Adipocyte (in vitro differentiated cells): ENCODE data around the gene SHC3.
A peak's percentile ranks its signal among the peaks of the same experiment; 100 is the strongest.

Experiments used
- DNase-seq: peaks from one replicate; pipeline ENCODE4 v3.0.0-alpha.2; 2015; ENCODE audit warnings: low read depth
- H3K27me3 ChIP-seq: replicated peaks from 2 replicates; pipeline ENCODE4 v1.7.0; 2013; ENCODE audit warnings: mild to moderate bottlenecking, low read length, moderate library complexity; ENCODE audit not compliant: control insufficient read depth, insufficient read depth
- H3K36me3 ChIP-seq: 2 replicates; pipeline ENCODE4 v1.7.0; 2013; ENCODE audit warnings: low read length, mild to moderate bottlenecking, moderate library complexity; ENCODE audit not compliant: control insufficient read depth, insufficient read depth, severe bottlenecking
- H3K4me1 ChIP-seq: 2 replicates; pipeline ENCODE4 v1.7.0; 2013; ENCODE audit warnings: mild to moderate bottlenecking, low read length, moderate library complexity; ENCODE audit not compliant: control insufficient read depth, insufficient read depth
- H3K4me3 ChIP-seq: 2 replicates; pipeline ENCODE4 v1.7.0; 2013; ENCODE audit warnings: mild to moderate bottlenecking, low read length, moderate library complexity
- H3K9ac ChIP-seq: 2 replicates; pipeline ENCODE4 v1.7.0; 2013; ENCODE audit warnings: mild to moderate bottlenecking, low read length, moderate library complexity
- H3K9me3 ChIP-seq: 2 replicates; pipeline ENCODE4 v1.7.0; 2013; ENCODE audit warnings: mild to moderate bottlenecking, low read length, moderate library complexity; ENCODE audit not compliant: control insufficient read depth

Gene SHC3

GRCh38 chr9:89021154-89021803 is 157.3 kb downstream of the SHC3 start:
- H3K27me3 ChIP-seq, result no peaks in the 10 kb centered on the region
- DNase-seq, result peak; percentile 88
- peak overlapping the region; percentile 3 for H3K4me3 ChIP-seq
- peaks cover 47% of the 10 kb centered on the region for H3K4me1 ChIP-seq
- peak overlapping the region; percentile 75 for H3K9ac ChIP-seq
- H3K36me3 ChIP-seq, result no peaks in the 10 kb centered on the region
- no peaks in the 10 kb centered on the region for H3K9me3 ChIP-seq

DNA sequence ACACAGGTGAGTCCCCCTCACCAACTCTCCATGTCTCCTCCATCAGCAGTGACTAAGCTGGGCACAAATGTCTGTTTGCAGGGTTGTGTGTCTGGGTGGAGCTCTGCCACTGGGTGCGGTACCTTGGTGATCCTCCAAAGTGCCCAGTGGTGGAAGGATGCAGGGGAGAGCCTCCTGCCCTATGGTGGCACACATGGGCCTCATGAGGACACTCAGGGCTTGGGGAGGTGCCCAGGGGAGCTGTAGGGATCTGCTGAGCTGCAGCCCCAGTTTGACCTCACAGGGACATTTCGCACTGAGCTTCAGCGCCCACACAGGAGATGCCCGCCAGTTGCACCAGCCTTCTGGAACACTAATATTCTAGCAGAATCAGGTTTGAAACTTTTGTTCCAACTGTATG is 157.9 kb downstream of the SHC3 start:
- Histone ChIP-seq H3K4me3 (no peak overlapping the region), H3K36me3 (no peaks in the 10 kb centered on the region), H3K9me3 (no peaks in the 10 kb centered on the region), H3K4me1 (peaks cover 44% of the 10 kb centered on the region), H3K9ac (no peak overlapping the region), H3K27me3 (no peaks in the 10 kb centered on the region)
- no peak for DNase-seq

GRCh38 chr9:89015336-89015735 is 163.3 kb downstream of the SHC3 start:
- no peaks in the 10 kb centered on the region for H3K27me3 ChIP-seq
- H3K36me3 ChIP-seq, result no peaks in the 10 kb centered on the region
- H3K4me3 ChIP-seq, result no peak overlapping the region
- no peak overlapping the region for H3K9ac ChIP-seq
- H3K4me1 ChIP-seq, result no peaks in the 10 kb centered on the region
- DNase-seq, result peak; percentile 15
- H3K9me3 ChIP-seq, result no peaks in the 10 kb centered on the region

GRCh38 chr9:89014153-89014552 is 164.5 kb downstream of the SHC3 start:
- Histone ChIP-seq H3K4me3 (no peak overlapping the region), H3K4me1 (no peaks in the 10 kb centered on the region), H3K36me3 (no peaks in the 10 kb centered on the region), H3K27me3 (no peaks in the 10 kb centered on the region), H3K9me3 (no peaks in the 10 kb centered on the region), H3K9ac (no peak overlapping the region)
- DNase-seq, result no peak

GRCh38 chr9:89013660-89014059 is 165.0 kb downstream of the SHC3 start:
- no peaks in the 10 kb centered on the region for H3K4me1 ChIP-seq
- no peaks in the 10 kb centered on the region for H3K36me3 ChIP-seq
- no peak for DNase-seq
- no peaks in the 10 kb centered on the region for H3K9me3 ChIP-seq
- H3K9ac ChIP-seq, result no peak overlapping the region
- no peaks in the 10 kb centered on the region for H3K27me3 ChIP-seq
- H3K4me3 ChIP-seq, result no peak overlapping the region

DNA sequence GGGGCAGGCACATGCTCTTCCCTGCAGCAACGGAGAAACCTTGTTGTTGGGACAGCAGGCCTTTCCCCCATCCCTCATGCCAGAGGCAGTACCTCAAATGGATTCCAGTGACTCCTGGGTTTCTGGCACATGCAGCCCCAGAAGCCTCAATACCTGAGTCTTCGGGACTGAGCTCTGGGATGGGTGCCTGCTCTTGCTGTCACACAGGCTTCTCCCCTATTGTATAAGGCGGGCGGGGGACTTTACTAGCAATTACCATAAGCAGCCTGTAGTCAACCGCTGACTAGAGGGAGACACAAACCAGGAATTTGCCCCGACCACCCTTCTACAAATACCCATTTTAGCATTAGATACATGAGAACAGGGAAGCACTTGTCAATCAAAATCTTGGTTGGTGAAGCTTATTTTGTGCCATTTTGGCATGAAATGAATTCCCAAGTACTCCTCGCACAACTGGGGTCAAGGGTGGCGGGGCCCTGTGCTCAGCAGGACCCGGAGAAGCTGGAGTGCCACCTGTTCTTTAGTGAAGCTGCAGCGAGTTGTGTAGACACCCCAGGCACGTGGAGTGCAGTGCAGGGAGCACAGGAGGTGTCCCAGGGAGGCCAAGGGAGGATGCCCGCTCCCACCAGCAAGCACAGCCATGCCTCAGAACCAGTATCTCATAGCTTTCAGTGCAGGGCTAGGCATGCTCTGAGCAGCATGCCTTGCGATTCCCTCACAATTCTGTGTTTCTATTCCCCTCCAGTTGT is 166.2 kb downstream of the SHC3 start:
- H3K27me3 ChIP-seq, result no peaks in the 10 kb centered on the region
- no peak overlapping the region for H3K4me3 ChIP-seq
- H3K4me1 ChIP-seq, result no peaks in the 10 kb centered on the region
- H3K9ac ChIP-seq, result no peak overlapping the region
- no peaks in the 10 kb centered on the region for H3K9me3 ChIP-seq
- H3K36me3 ChIP-seq, result no peaks in the 10 kb centered on the region
- DNase-seq, result no peak

DNA sequence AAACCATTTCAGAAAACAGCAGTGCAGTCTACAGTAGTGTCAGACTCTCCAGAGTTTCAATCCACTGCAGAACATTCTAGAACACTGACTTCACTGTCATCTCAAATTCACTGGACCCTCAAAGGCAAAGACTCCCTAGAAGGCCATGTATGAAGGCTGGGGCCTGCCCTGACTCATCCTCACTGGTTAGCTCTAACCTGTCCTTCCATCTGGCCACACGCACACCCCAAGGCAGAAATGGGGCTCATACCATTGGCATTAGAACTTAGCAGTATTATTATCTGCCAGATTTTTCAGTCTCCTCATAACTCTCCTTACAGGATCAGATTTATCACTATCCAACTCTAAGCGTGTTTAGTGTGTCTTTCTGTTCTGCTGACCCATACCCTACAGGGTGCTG is 166.9 kb downstream of the SHC3 start:
- no peaks in the 10 kb centered on the region for H3K9me3 ChIP-seq
- no peaks in the 10 kb centered on the region for H3K4me1 ChIP-seq
- no peak overlapping the region for H3K4me3 ChIP-seq
- H3K9ac ChIP-seq, result no peak overlapping the region
- no peak for DNase-seq
- no peaks in the 10 kb centered on the region for H3K27me3 ChIP-seq
- H3K36me3 ChIP-seq, result no peaks in the 10 kb centered on the region

- Histone ChIP-seq H3K4me1 (no peaks in the 10 kb centered on the region), H3K4me3 (no peak overlapping the region), H3K9me3 (no peaks in the 10 kb centered on the region), H3K27me3 (no peaks in the 10 kb centered on the region), H3K36me3 (no peaks in the 10 kb centered on the region), H3K9ac (no peak overlapping the region)
- DNase-seq, result no peak
Measured at GRCh38 chr9:89010526-89011111, 168.0 kb downstream of the SHC3 start.

DNA sequence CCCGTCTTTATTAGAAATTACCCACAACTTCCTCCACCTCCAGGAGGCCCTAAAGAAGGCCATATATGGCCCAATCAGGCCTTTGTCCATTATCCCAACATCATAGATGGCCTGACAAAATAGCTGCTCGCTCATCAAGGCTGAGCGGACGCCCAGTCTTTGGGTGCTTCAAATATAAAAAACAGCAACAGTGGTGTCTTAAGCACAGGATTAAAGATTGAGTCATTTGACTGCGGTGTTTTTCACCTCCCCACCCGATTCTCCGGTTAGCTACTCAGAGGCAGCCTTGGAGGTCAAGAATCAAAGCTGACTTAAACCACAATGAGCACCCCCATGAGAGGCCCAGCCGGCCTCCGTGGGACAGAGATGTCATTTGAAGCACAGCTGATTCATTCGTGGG is 168.6 kb downstream of the SHC3 start:
- Histone ChIP-seq H3K27me3 (no peaks in the 10 kb centered on the region), H3K9me3 (no peaks in the 10 kb centered on the region), H3K4me3 (no peak overlapping the region), H3K4me1 (no peaks in the 10 kb centered on the region), H3K36me3 (no peaks in the 10 kb centered on the region), H3K9ac (no peak overlapping the region)
- DNase-seq, result no peak

DNA sequence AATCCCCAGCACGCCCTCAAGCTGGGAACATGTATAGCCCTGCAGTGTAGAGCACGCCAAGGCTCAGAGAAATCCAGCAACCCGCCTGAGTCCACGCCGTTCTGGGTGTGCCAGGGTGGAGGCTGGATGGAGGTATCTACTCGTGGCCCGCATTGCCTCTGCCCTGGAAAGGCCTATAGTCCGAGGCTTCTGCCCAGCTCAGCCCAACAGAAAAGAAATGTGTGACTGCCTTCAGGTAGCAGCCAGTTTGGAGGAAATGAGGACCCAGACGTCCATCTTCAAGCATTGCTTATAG is 169.1 kb downstream of the SHC3 start:
- no peak overlapping the region for H3K4me3 ChIP-seq
- no peaks in the 10 kb centered on the region for H3K36me3 ChIP-seq
- H3K4me1 ChIP-seq, result no peaks in the 10 kb centered on the region
- H3K27me3 ChIP-seq, result no peaks in the 10 kb centered on the region
- no peak overlapping the region for H3K9ac ChIP-seq
- no peaks in the 10 kb centered on the region for H3K9me3 ChIP-seq
- DNase-seq, result no peak

GRCh38 chr9:89008744-89009545 is 169.7 kb downstream of the SHC3 start:
- DNase-seq, result no peak
- no peaks in the 10 kb centered on the region for H3K9me3 ChIP-seq
- H3K4me1 ChIP-seq, result no peaks in the 10 kb centered on the region
- no peak overlapping the region for H3K9ac ChIP-seq
- no peaks in the 10 kb centered on the region for H3K36me3 ChIP-seq
- H3K27me3 ChIP-seq, result no peaks in the 10 kb centered on the region
- H3K4me3 ChIP-seq, result no peak overlapping the region
